Activated T-cell treated with anti-CD3 and anti-CD28 coated beads for 4 hours (primary cell): Measurements from ENCODE around the gene ANGPT4.
A peak's percentile ranks its signal among the peaks of the same experiment; 100 is the strongest.
"Not testable (repeated sequence)": the region's sequence is repeated elsewhere in the genome, so short reads cannot be mapped to it uniquely, and the experiment has no call there.

Experiments
- DNase-seq: peaks from one replicate; pipeline ENCODE4 v3.0.0-alpha.2; 2020

ANGPT4 gene

DNA sequence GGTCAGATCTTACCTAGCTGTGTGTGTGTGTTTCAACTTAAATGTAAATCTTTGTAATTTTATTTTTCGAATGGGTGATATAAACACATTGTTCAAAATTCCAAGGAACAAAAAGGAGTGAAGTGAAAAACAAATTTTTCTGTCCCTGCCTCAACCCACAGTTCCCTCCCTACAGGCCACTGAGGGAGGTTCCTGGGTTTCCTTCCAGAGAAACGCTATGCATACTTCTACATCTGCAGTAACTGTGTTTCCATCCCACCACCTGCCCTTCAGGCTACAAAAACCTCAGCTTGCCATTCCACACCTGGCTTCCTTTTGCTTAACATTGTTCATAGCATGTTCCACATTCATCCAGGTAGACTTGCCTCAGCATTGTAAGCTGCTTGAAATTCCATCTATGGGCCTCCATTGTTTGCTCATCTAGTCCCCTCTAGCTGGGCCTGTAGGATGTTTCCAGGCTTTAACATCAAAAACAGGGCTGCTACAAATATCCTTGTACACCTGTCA is 12.0 kb downstream of the ANGPT4 start:
- DNase-seq: no peak

DNA sequence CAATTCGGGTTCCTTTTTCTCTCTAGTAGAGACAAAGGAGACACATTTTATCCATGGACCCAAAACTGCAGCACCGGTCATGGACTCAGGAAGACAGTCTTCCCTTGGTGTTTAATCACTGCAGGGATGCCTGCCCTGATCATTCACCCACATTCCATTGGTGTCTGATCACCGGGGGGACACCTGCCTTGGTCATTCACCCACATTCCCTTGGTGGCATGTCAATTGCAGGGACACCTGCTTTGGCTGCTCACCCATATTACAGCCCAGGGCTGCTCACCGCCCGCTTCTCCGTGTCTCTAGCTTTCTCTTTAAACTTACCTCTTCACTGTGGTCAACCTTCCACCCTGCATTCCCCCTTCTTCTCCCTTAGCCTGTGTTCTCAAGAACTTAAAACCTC is 18.7 kb downstream of the ANGPT4 start:
- DNase-seq: not testable (repeated sequence)

DNA sequence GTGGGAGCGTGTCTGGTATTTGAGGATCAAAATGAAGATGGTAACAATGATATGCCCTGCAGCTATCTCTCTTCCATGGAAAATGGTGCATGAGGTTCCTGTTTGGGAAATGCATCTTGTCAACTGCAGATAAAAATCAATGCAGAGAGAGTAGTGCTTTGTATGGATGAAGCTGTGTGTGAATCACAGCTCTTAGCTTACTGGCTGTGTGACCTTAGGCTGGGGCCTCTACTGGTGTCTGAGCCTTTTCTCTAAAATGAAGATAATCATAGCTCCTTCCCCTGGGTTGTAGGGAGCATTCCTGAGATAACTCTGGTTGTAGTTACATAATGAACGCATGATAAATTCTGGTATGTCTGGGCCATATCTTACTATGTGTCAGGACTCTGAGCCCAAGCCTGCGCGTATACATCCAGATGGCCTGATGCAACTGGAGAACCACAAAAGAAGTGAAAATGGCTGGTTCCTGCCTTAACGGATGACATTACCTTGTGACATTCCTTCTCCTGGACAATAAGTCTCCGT is 19.6 kb downstream of the ANGPT4 start:
- DNase-seq: no peak

DNA sequence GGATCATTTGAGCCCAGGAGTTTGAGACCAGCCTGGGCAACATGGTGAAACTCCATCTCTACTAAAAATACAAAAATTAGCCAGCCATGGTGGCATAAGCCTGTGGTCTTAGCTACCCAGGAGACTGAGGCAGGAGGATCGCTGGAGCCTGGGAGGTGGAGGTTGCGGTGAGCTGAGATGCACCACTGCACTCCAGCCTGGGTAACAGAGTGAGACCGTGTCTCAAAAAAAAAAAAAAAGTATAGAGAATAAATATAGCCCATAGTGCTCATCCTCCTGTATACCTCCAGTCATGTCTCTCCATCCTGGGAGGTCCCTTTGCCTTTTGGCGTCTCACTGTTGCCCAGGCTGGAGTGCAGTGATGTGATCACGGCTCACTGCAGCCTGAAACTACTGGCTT is 23.8 kb downstream of the ANGPT4 start:
- DNase-seq: not testable (repeated sequence)

DNA sequence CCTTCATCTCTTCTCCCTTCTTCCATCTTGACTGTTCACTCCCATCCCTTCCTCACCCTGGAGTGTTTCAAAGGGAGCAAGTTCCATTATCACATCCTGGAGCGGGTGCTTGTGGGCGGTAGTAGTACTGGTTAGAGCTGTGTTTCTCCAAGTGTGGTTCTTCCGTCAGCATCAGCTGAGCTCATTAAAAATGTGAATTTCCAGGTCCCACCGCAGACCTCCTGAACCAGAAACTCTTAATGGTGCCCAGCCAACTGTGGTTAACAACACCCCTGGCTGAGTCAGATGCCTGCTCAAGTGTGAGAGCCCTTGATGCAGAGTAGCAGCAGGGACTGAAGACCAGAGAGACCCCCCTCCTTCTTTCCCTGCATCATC is 24.4 kb downstream of the ANGPT4 start:
- DNase-seq: no peak

DNA sequence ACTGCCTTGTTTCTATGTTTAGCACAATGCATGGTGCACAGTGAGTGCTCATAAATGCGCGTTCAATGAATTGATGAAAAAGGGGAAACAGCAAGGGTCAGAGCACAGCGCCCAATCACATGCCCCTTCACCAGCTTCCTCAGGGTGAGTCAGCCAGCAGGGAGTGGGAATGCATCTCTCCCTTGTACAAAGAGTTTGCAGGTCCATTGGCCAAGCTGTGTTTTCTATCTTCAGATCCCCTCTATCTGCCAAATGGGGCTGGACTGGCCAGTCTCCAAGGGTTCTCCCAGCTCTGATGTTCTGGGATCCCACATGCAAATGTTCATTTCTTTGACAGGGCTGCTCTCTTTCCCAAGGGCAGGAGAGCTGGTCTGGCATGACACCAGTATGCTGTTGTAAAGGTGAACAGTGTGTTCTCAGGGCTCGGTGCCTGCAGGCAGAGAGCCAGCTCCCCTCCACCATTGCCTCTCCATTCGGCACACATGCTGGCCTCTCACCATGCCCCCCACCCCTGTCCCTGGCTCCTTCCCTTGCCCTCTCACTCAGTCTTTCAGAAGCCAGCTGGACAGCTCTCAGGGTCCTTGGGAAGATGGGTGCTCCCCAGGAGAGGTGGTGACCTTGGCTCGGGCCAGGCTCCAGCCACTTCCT is 25.0 kb downstream of the ANGPT4 start:
- DNase-seq: no peak

DNA sequence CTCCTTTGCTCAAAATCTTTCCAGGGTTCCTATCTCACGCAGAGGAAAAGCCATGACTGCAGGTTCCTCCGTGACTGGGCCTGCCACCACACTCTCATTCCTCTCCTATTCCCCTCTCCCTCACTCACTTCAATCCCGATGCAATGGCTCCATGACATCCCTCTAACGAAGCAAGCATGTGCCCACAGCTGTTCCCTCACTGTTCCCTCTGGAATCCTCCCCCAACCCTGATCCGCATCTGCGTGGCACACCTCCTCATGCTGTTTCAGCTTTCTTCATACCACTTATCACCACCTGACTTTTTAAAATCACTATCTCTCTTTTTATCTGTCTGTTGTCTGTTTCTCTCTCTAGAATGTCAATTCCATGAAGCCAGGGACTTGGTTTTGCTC is 25.5 kb downstream of the ANGPT4 start:
- no peak for DNase-seq

DNA sequence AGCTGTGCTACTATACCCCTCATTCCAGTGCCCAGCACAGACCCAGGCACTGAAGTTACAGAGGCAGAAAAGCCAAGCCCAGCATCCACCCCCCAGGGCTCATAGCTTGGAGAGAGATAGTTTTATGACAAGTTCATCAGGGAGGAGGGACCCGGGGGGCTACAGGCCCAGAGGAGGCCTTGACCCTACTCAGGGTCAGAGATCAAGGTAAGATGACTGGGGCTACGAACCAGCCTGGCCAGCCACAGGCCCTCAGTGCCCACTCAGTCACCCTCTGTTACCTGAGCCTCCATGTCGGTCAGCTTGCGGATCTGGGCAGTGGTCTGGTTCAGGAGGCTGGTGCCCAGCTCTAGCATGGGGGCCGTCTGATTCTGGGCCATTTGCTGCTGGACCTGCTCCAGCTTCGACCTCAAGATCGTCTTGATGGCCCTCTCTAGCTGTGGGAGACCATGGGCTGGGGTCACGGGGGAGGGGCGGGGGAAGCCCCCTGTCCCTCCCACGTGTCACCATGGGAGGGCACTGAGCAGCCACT is 26.1 kb downstream of the ANGPT4 start:
- DNase-seq: no peak

DNA sequence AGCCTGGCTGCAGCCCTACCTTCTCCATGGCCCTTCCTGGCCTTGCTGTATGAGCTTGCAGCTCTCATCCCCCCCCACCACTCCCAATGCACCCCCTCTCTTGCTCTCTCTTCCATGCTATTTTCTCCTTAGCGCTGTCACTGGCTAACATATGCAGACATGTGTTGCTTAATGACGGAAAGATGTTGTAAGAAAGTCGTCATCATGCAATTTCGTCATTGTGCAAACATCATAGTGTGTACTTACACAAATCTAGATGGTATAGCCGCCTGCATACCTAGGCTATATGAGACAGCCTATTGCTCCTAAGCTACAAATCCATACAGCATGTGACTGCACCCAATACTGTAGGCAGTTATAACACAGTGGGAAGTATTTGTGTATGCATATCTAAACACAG is 27.0 kb downstream of the ANGPT4 start:
- DNase-seq: no peak

DNA sequence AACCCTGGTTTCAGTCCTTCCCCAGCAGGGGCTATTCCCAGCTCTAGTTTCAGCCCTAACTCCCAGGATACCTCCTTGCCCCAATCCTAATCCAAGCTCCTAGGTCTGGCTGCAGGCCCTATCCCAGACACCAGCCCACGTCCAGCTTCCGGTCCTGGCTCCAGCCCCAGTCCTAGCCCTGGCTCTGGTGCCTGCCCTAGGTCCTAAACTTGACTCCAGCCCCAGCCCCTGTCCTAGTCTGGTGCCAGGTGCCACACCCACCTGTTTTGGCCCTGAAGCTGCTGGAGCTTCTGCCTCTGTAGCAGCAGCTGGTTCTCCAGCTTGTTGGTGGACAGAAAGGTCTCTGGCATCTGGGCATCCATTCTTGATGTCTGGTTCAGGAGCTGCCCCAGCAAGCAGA is 28.1 kb downstream of the ANGPT4 start:
- no peak for DNase-seq

DNA sequence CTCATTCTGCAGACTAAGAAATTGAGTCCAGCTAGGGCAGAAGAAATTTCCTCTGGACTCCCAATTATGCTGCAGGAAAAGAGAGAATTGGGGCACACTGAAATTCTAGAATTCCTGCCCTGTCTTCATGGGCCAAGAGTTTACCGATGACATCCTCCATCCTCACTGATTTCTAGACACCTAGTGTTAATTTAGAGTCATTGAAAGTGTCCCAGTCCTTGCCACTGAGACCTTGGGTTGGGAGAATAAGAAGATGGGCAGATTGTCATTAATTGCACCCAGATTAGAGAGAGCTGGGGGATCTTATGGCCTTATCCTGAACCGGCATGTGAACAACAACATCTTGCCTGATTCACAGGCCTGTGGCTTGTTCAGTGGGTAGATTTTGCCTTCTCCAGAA is 29.0 kb downstream of the ANGPT4 start:
- DNase-seq: no peak

DNA sequence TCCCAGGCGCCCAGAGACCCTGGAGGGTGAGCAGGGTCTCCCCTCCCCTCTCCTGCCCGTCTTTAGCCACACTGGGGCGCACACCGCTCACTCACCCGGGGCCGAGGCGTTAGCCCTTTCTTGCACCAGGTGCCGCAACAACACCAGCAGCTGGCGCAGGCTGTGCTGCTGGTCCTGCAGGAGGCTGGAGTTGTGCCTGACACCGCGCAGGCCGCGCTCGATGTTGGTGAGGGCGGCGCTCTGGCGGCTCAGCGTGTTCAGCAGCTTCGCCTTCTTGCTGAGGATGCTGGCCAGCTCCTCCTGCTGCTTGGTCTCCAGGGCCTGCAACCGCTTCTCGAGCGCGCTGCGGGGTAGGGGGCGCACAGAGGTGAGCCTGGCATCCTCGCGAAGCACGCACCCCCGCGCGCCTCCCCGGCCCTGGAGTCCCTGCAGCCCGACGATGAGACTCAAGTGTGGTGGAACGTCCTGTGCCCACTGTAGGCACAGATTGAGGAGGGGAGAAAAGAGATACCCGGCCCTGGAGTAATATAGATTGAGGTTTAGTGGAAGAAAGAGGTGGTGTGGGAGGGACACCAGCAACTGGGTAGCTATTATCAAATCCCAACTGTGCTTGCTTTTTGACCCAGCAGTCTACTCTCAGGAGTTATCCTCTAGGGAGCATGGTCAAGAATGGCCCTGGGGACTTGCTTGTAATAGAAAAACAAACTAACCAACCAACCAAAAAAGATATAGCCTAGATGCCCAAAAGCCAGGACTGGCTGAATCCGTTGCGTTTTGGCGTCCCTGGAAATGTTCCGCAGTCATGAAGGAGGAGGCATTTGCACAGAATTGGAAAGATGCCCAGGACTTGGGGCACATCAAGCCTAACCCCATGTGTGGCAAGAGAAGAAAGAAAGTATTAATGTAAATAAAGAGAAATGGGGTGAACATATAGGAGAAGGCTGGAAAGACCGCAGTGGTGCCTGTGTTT is 30.9 kb downstream of the ANGPT4 start:
- no peak for DNase-seq

DNA sequence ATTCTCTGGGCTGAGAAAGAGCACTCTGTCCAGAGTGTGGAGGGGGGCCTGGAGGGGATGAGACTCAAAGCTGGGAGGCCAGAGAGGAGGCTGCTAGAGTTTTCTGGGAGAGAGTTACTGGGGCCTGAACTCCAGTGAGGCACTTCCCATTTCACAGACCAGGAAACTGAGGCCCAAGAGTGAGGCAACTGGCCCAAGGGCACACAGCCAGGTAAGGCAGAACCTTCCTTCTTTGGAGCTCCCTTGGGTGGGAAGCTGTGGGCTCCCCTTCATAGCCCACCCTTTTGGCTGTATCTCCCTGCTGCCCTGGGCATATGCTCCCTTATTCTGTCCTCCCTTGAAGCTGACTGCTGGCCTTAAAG is 34.4 kb downstream of the ANGPT4 start:
- DNase-seq: no peak

DNA sequence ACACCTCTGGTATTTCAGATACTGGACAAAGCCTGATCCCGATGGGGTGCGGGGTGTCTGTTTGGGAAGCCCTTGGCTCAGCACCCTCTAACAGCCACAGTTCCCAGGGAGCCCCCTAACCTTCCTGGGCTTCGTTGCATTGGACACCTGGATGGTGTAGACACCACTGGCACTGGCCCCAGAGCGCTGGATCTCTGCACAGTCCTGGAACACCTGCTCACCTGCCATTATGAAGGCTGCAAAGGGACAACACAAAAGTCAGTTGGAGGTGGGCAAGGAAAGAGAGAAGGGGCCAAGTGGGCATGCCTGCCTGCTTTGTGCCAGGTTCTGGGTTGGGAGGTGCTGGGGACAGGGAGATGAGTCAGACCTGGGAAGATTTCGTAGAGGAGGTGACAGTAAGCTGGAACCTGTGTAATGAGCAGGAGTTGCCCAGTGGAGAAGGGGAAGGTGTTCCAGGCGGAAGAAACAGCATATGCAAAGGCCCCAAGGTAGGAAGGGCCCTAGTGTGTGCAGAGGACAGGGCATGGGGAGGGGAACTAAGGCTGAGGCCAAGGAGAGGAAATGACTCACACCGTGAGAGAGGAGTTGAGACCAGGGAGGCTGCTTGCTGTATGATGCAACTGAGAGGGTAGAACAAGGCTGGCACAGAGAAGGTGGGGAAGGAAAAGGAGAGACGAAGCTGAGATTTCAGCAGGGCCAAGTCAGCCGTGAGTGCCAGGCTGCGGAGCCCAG is 34.9 kb downstream of the ANGPT4 start:
- DNase-seq: peak; percentile 3

DNA sequence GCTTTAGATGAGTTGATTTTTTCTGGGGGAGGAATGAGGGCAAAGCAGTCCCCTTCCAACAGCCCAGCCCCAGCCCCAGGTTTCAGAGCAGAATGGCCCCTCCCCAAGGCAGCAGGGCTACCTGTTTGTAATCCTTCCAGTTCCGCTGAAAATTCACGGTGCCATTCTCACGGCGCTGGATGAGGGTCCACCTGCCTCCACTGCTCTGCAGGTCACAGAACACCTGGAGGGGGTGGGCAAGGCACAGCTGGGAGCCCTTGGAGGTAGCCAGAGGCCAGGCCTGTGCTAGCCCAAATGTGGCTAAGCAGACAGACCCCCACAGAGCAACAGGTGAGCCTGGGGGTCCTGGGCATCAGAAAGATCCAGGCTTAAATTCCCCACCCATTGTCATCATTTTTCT is 36.5 kb downstream of the ANGPT4 start:
- DNase-seq: no peak

DNA sequence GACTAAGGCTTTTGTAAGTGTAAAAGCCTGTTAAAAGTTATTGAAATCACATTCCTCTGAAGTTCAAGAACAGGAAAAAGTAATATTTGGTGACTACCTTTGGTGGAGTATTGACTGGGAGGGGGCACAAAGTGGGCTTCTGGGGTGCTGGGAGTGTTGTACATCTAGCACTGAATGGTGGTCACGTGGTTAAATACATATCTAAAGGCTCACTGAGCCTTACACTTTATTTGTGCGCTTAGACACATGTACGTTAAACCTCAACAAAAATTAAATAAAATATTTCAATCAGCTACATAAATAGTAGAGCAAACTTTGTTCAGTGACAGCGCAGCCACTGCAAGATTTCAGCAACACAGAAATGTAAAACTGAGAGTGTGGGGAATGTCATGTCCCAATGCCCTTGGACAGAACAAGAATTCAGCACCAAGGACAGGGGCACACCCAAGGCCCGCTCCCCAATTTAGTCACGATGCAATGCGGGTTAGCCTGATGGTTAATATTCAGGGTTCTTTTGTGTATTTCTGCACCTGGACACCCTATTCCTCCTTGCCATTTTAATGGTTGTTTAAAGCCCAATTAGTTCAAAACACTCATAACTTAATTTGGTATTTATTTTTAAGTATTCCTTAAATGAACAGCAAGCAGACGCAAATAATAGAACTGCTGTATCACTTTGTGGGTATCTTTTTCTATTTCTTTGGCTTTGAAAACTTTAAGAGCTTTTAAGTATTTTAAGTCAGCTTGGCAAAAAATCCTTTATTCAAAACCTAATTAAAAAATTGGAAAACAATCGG is 37.4 kb downstream of the ANGPT4 start:
- no peak for DNase-seq

DNA sequence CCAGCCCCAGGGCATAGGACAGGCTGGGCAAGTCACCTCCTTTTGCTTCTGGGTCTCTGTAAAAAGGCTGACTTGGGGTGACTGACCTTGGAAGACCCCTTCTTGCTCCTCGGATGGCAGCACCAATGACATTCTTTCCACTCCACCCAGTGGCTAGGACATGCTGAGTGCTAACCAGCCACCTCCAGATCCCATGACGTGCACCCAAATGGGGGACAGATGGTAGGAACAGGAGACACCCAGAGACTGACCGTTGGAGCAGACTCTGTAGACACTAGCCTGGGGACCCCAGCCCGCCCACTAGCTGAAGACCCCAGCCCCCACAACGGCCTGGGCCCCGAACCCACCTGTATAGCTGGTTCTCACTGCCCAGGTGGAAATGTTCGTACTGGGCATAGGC is 38.3 kb downstream of the ANGPT4 start:
- DNase-seq: no peak

DNA sequence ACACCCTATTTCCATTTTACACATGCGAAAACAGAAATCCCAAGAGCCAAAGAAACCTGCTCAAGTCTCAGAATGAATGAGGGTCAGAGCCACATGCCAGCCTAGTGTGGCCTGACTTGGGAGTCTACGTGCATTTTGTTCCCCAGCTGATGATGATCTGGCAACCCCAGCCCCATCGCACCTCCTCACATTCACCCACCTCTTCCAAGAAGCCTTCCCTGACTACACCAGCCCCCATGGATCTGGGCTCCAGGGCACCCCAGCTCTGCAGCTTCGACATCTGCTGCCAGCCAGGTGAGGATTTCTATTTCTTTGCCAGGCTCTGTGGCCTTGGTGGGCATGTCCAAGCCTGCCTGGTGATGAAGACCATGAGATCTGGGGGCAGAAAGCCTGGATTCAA is 41.0 kb downstream of the ANGPT4 start:
- DNase-seq: no peak

DNA sequence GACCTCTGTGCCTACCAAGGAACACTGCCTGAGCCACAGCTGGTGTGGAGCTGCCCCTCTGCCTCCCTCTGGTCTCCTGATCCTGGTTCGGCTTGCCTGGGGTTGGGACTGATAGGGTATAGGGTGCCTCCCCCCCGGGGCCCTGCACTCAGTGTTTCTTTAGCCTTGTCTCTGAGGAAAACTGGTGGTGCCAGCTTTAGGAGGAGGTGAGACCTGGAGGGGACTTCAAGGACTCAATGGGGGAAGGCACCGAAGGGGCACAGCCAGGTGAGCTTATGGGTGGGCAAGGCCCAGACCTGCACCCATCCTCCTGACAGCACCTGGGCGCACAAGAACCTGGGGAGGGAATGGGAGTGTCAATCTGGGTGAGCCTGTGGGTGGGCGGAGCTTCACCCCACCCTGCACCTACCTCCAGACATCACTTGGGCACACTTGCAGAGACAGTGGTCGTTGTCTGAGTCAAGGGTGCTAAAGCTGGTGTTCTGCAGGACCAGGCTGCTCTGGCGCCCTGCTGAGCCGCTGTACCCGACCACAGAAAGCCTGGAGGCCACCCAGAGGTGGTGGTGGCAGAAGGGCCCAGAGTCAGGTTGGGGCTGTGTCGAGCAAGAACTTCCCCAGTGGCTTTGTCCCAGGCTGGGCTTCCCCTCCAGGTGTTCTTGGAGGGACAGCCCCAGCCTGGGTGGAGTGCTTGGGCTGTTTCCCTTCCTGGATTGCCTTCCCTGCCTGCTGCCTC is 42.1 kb downstream of the ANGPT4 start:
- DNase-seq: no peak

DNA sequence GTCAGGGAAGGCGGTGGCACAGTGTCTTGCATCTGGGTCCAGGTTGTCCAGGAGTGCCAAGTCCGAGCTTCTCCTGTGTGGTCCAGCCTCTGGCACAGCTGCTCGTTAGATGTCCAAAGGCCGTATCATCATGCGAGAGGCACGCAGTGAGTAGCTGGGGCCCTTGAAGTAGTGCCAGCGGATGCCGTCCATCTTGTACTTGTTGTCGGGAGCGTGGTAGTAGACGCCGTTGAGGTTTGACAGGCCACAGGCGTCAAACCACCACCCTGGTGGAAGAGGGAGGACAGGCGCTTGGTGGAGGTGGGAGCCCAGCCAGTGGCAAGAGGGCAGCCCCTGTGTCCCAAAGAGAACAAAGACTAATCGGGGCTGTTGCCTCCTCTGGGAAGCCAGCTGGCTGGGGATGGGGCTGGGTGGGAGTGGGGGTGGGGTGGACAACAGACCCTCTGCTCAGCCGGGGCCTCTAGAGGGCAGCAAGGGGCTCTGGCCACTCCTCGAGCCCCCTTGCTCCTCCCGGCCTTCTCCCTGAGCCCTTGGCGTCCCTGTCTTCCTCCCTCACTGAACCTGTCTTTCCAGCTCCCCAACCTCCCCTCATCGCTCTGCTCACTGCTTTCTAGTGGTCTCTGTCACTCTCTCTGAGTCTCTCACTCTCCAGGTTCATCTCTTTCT is 43.1 kb downstream of the ANGPT4 start:
- DNase-seq: no peak

DNA sequence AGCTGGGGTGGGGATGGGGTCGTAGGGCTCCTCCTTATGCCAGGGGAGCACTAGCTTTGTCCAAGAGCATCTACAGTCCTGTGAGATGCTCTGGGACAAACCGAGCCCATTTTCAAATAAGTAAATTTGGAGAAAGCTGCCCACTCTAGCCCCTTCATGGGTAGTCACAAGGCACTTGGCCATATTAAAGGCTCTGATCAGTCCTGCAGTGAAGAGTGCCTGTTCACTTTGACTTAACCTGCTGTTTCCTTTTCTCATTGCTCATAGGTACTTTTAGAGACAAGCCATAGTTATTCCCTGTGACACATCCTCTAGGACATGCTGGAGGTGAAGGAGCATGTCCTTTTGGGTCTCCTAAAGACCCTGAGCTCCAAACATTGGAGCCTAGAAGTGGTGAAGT is 44.2 kb downstream of the ANGPT4 start:
- DNase-seq: no peak
